Stomach (tissue), 9 donors: ENCODE data around the gene POU2AF3. TPM values are rescaled to one million over a fixed set of nuclear protein-coding genes. Genes with fewer than 3 reads are reported as not detected.
"Not testable (repeated sequence)": the region's sequence is repeated elsewhere in the genome, so short reads cannot be mapped to it uniquely, and the experiment has no call there.

ENCODE experiments used
- DNase-seq, 2 donors: peaks; one replicate each; pipeline versions ENCODE4 v3.0.0 to v3.0.0-alpha.2; 2013 to 2019
- H3K27ac ChIP-seq, 5 donors: fragments of 200-600 bp in 4 of 5; sonication (generic) in 4 of 5; one replicate each; pipeline ENCODE4 v1.5.1; 2013 to 2019; ENCODE audit warnings: mild to moderate bottlenecking in 1 of 5, moderate library complexity in 1 of 5
- H3K27me3 ChIP-seq, 3 donors: fragments of 200-600 bp; sonication (generic); one replicate each; pipeline ENCODE4 v1.5.1; 2017 to 2019; ENCODE audit warnings: mixed run types in 1 of 3
- H3K36me3 ChIP-seq, 4 donors: fragments of 200-600 bp; sonication (generic); 1 replicate in 3 of 4; 2 replicates in 1 of 4; pipeline ENCODE4 v1.5.1; 2016 to 2019
- H3K4me1 ChIP-seq, 4 donors: fragments of 200-600 bp; sonication (generic); one replicate each; pipeline ENCODE4 v1.5.1; 2016 to 2019
- H3K4me3 ChIP-seq, 4 donors: fragments of 200-600 bp; sonication (generic) in 3 of 4; one replicate each; pipeline ENCODE4 v1.5.1; 2016 to 2019; ENCODE audit warnings: mild to moderate bottlenecking in 1 of 4
- H3K9me3 ChIP-seq, 4 donors: fragments of 200-600 bp; sonication (generic); one replicate each; pipeline ENCODE4 v1.5.1; 2016 to 2019
- EP300 ChIP-seq: sonication (generic); formaldehyde crosslinking; IDR thresholded peaks from one replicate; pipeline ENCODE4 v1.6.1; 2017; ENCODE audit warnings: antibody characterized with exemption
- POLR2A ChIP-seq, 4 donors: fragments of 450-650 bp; IDR thresholded peaks; one replicate each; pipeline ENCODE4 v1.6.1; 2016; ENCODE audit warnings: antibody characterized with exemption in 4 of 4, control low read depth in 2 of 4, mild to moderate bottlenecking in 1 of 4, moderate library complexity in 1 of 4
- POLR2AphosphoS5 ChIP-seq, 3 donors: sonication (generic); formaldehyde crosslinking; IDR thresholded peaks; one replicate each; pipeline ENCODE4 v1.6.1; 2016; ENCODE audit warnings: antibody characterized with exemption in 3 of 3
- WGBS, 5 donors: extraction: QIAGEN DNeasy Blood & Tissue Kit in 3 of 5; methylation state at CpG; one replicate each; pipeline versions ENCODE4 v1.1.5 to v1.1.7; 2013 to 2018; 5-methylcytosine and 5-hydroxymethylcytosine counted together
- intact Hi-C: fragments of 100-400 bp; cut with DNase I; formaldehyde crosslinking; loops from one replicate; pipeline ENCODE4 v1.15.1; 2023; ENCODE audit warnings: low total_unique reads
- polyA plus RNA-seq, 3 donors: library from polyadenylated mRNA; stranded (reverse); fragments of 200-250 nt; gene quantifications; one replicate each; pipeline ENCODE4 v1.2.3, GENCODE V29; 2013
- total RNA-seq, 5 donors: library from RNA; depleted of rRNA; stranded (reverse); fragments of >200 nt; gene quantifications; one replicate each; pipeline versions ENCODE4 v1.1.0 to v1.2.3, GENCODE V29; 2014 to 2016
- TF ChIP-seq, protein P1 (sequence below), 7 experiments: fragments of 450-650 bp in 4 of 7; fragments of 200-600 bp in 3 of 7; sonication (generic) in 3 of 7; IDR thresholded peaks; one replicate each; pipeline ENCODE4 v1.5.1; 2016 to 2019; ENCODE audit warnings: antibody characterized with exemption in 7 of 7, control low read depth in 2 of 7, mild to moderate bottlenecking in 1 of 7
- donor health status: healthy with polysubstance abuse.
- donor health status: Bipolar disorder and iron deficiency.
- donor health status: healthy.

Gene POU2AF3
- total and polyA plus RNA-seq, 8 donors, result 0.58 to 10.1 (median 3.2) TPM

- H3K27me3 ChIP-seq, result no peaks in the 10 kb centered on the region
- H3K27ac ChIP-seq, result peak overlapping the region; percentile 2 to 99 (median 69)
- H3K4me3 ChIP-seq, result no peak overlapping the region
- no peaks in the 10 kb centered on the region for H3K36me3 ChIP-seq
- intact Hi-C loops, result no loop called here
- no peaks in the 10 kb centered on the region for H3K9me3 ChIP-seq
- peak in 1 of 2 donors; percentile 59 for DNase-seq
- no peak for TF ChIP-seq POLR2A (IDR thresholded peaks at IDR 0.05)
- peak in 2 of 3 donors; percentile 32 to 66 for TF ChIP-seq POLR2AphosphoS5 (IDR thresholded peaks at IDR 0.05)
- H3K4me1 ChIP-seq, result peaks cover 5 to 43% (median 6%) of the 10 kb centered on the region in 4 donors
- 24 to 31% (median 26%) methylated on average over 3 of the region's 3 CpGs for WGBS, 5 donors
Observed at GRCh38 chr11:111310088-111310487, 11.7 kb downstream of the POU2AF3 start.

- H3K36me3 ChIP-seq, result no peaks in the 10 kb centered on the region
- no peak for DNase-seq
- H3K27ac ChIP-seq, result peak overlapping the region in 3 of 5 donors; percentile 55 to 99 (median 69)
- H3K27me3 ChIP-seq, result no peaks in the 10 kb centered on the region
- H3K4me3 ChIP-seq, result no peak overlapping the region
- H3K9me3 ChIP-seq, result no peaks in the 10 kb centered on the region
- 68 to 81% (median 73%) methylated on average over 6 of the region's 6 CpGs for WGBS, 5 donors
- H3K4me1 ChIP-seq, result peaks cover 0 to 43% (median 6%) of the 10 kb centered on the region in 4 donors
- intact Hi-C loops, result no loop called here
- TF ChIP-seq EP300, result no peak
- TF ChIP-seq, protein P1, sequence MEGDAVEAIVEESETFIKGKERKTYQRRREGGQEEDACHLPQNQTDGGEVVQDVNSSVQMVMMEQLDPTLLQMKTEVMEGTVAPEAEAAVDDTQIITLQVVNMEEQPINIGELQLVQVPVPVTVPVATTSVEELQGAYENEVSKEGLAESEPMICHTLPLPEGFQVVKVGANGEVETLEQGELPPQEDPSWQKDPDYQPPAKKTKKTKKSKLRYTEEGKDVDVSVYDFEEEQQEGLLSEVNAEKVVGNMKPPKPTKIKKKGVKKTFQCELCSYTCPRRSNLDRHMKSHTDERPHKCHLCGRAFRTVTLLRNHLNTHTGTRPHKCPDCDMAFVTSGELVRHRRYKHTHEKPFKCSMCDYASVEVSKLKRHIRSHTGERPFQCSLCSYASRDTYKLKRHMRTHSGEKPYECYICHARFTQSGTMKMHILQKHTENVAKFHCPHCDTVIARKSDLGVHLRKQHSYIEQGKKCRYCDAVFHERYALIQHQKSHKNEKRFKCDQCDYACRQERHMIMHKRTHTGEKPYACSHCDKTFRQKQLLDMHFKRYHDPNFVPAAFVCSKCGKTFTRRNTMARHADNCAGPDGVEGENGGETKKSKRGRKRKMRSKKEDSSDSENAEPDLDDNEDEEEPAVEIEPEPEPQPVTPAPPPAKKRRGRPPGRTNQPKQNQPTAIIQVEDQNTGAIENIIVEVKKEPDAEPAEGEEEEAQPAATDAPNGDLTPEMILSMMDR (IDR thresholded peaks at IDR 0.05), result no peak
- TF ChIP-seq POLR2AphosphoS5 (IDR thresholded peaks at IDR 0.05), result no peak
- TF ChIP-seq POLR2A (IDR thresholded peaks at IDR 0.05), result no peak
Observed at GRCh38 chr11:111310723-111311122, 12.4 kb downstream of the POU2AF3 start.

GRCh38 chr11:111312076-111312475 lies 13.7 kb downstream of the POU2AF3 start:
- no peak for TF ChIP-seq POLR2A (IDR thresholded peaks at IDR 0.05)
- Histone ChIP-seq H3K9me3 (no peaks in the 10 kb centered on the region), H3K4me1 (peaks cover 0 to 43% (median 6%) of the 10 kb centered on the region in 4 donors), H3K36me3 (no peaks in the 10 kb centered on the region), H3K4me3 (no peak overlapping the region), H3K27ac (no peak overlapping the region), H3K27me3 (no peaks in the 10 kb centered on the region)
- WGBS, 5 donors, result 26 to 44% (median 32%) methylated on average over 1 of the region's 1 CpG
- intact Hi-C loops, result no loop called here
- DNase-seq, result peak in 1 of 2 donors; percentile 54

DNA sequence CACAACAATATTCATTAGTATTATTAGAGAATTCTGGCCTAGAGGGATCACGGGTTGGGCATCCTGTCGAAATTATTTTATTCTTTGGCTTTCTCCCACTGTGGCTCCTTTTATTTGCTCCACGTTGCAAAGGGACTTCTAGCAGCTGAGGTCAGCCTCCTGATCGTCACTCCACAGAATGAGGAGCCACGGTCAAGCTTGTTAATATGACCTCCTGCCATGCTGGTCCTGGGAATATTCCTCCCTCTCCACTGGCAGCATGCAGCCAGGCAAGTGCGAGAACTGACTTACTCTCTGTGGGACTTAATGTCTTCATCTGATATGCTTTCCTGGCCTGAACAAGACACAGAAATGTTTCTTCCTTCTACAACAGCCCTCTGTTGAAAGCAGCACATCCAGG lies 20.9 kb downstream of the POU2AF3 start:
- no peak for DNase-seq
- 79 to 90% (median 83%) methylated on average over 6 of the region's 6 CpGs for WGBS, 5 donors
- intact Hi-C loops, result no loop called here
- peaks cover 3 to 16% (median 11%) of the 10 kb centered on the region in 4 donors for H3K4me1 ChIP-seq
- H3K27ac ChIP-seq, result no peak overlapping the region
- no peaks in the 10 kb centered on the region for H3K9me3 ChIP-seq
- H3K36me3 ChIP-seq, result no peaks in the 10 kb centered on the region
- no peak for TF ChIP-seq EP300
- TF ChIP-seq POLR2A (IDR thresholded peaks at IDR 0.05), result no peak
- no peak for TF ChIP-seq POLR2AphosphoS5 (IDR thresholded peaks at IDR 0.05)
- TF ChIP-seq, protein P1 (IDR thresholded peaks at IDR 0.05), result no peak
- H3K4me3 ChIP-seq, result no peak overlapping the region
- no peaks in the 10 kb centered on the region for H3K27me3 ChIP-seq

DNA sequence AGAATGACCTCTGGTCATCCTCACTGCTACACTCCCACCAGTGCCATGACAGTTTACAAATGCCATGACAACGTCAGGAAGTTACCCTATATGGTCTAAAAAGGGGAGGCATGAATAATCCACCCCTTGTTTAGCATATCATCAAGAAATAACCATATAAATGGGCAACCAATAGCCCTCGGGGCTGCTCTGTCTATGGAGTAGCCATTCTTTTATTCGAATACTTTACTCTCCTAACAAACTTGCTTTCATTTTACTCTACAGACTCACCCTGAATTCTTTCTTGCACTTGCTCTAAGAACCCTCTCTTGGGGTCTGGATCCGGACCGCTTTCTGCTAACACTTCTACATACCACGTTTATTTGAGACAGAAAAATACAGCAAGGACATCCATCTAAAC lies 21.9 kb downstream of the POU2AF3 start:
- DNase-seq, H3K36me3 ChIP-seq, H3K9me3 ChIP-seq, H3K27me3 ChIP-seq, H3K4me3 ChIP-seq, intact Hi-C loops: not testable (repeated sequence)
- peaks cover 3 to 24% (median 13%) of the 10 kb centered on the region in 4 donors for H3K4me1 ChIP-seq
- H3K27ac ChIP-seq, result peak overlapping the region; percentile 3 to 60 (median 18)
- WGBS, 5 donors, result 80 to 92% (median 88%) methylated on average over 6 of the region's 6 CpGs

DNA sequence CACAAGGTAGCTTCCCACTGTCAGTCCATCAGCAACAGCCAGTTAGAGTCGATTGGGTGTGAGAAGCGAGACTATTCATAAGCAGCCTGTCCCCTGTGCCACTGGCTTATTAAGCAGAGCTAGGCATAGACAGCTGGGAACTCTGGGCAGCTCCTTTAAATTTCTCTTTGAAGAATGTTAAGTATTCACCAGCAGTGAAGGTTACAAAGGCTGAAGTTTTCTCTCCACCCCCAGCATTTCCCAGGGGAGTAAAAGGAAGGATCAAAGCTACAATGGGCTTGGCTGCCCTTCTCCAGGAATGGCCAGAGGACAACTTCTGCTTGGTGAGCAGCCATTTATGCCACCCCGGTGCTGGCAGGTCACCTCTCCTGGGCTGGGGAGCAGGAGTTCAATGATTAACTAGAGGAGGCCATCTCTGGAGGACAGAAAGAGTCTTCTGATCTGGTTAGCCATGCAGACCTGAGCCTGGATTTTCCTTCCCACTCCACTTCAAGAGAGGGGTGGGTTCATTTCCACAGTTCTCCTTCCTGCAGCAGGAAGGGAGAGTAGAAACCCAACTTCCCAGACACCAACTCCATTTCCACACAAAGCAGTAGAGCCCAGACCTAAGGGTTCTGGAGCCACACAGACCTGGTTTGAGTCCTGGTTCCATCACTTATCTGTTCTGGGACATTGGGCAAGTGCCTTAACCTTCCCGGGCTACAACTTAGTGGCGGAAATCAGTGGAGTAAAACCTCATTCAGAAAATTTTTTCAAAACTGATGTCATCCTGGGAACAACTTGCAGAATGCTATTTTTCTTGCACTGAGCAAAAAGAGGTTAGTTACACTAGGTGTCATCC lies 22.6 kb downstream of the POU2AF3 start:
- 72 to 80% (median 75%) methylated on average over 5 of the region's 5 CpGs for WGBS, 5 donors
- TF ChIP-seq POLR2A (IDR thresholded peaks at IDR 0.05) (no peak), EP300 (no peak), POLR2AphosphoS5 (IDR thresholded peaks at IDR 0.05) (peak in 1 of 3 donors; percentile 26)
- TF ChIP-seq, protein P1 (IDR thresholded peaks at IDR 0.05), result no peak
- Histone ChIP-seq H3K27ac (peak overlapping the region; percentile 3 to 60 (median 18)), H3K4me1 (peaks cover 3 to 24% (median 13%) of the 10 kb centered on the region in 4 donors), H3K36me3 (no peaks in the 10 kb centered on the region), H3K4me3 (no peak overlapping the region), H3K27me3 (no peaks in the 10 kb centered on the region), H3K9me3 (no peaks in the 10 kb centered on the region)
- DNase-seq, result peak in 1 of 2 donors; percentile 55
- intact Hi-C loops, result no loop called here
